Activated CD8-positive, alpha-beta memory T cell treated with anti-CD3 and anti-CD28 coated beads, Interleukin-2, amount 50 U/mL, for 24 hours (primary cell): ENCODE data around the gene RARRES1.
A peak's percentile ranks its signal among the peaks of the same experiment; 100 is the strongest.
"Not testable (repeated sequence)": the region's sequence is repeated elsewhere in the genome, so short reads cannot be mapped to it uniquely, and the experiment has no call there.

Experiments
- DNase-seq: peaks from one replicate; pipeline ENCODE4 v3.0.0-alpha.2; 2020; ENCODE audit errors: extremely low read depth

RARRES1 gene

GRCh38 chr3:158696618-158697017, 35.6 kb downstream of the RARRES1 start:
- DNase-seq: no peak

- not testable (repeated sequence) for DNase-seq
Observed at GRCh38 chr3:158693866-158694456, 38.3 kb downstream of the RARRES1 start.

- no peak for DNase-seq
Observed at GRCh38 chr3:158685159-158685558, 47.1 kb downstream of the RARRES1 start.

- DNase-seq: no peak
Observed at GRCh38 chr3:158683230-158683962, 48.9 kb downstream of the RARRES1 start.

GRCh38 chr3:158680861-158681260, 51.4 kb downstream of the RARRES1 start:
- DNase-seq: no peak

GRCh38 chr3:158679547-158680000, 52.7 kb downstream of the RARRES1 start:
- DNase-seq: no peak

- DNase-seq: no peak
Observed at GRCh38 chr3:158678687-158679086, 53.6 kb downstream of the RARRES1 start.

GRCh38 chr3:158672215-158673176, 59.8 kb downstream of the RARRES1 start, which contains the start of gene LXN:
Gene LXN, minus strand, starts transcription at chr3:158672648. Its CDS starts 170 bp downstream, at chr3:158672478.
- peak; percentile 26 for DNase-seq

GRCh38 chr3:158671821-158672214, 60.4 kb downstream of the RARRES1 start:
- DNase-seq: no peak

- DNase-seq: no peak
Observed at GRCh38 chr3:158668506-158668905, 63.8 kb downstream of the RARRES1 start.

GRCh38 chr3:158666416-158666815, 65.8 kb downstream of the RARRES1 start:
- no peak for DNase-seq

GRCh38 chr3:158663832-158664231, 68.4 kb downstream of the RARRES1 start:
- DNase-seq: no peak

- DNase-seq: no peak
Observed at GRCh38 chr3:158663246-158663645, 69.0 kb downstream of the RARRES1 start.

- DNase-seq: no peak
Observed at GRCh38 chr3:158660711-158661110, 71.5 kb downstream of the RARRES1 start.

GRCh38 chr3:158659454-158660237, 72.6 kb downstream of the RARRES1 start:
- no peak for DNase-seq

GRCh38 chr3:158658889-158659288, 73.4 kb downstream of the RARRES1 start:
- no peak for DNase-seq

- no peak for DNase-seq
Observed at GRCh38 chr3:158652463-158652862, 79.8 kb downstream of the RARRES1 start.

GRCh38 chr3:158651192-158651591, 81.1 kb downstream of the RARRES1 start:
- DNase-seq: no peak

- DNase-seq: no peak
Observed at GRCh38 chr3:158649791-158650190, 82.5 kb downstream of the RARRES1 start.
